Loucy (cell line): ENCODE data around the gene PTPRB.

Source experiments
- H2AFZ ChIP-seq: fragments of 200-600 bp; sonication (generic); 2 replicates; pipeline ENCODE4 v1.6.0; 2016; ENCODE audit warnings: antibody characterized with exemption, mild to moderate bottlenecking, low read length, moderate library complexity
- H3F3A ChIP-seq: fragments of 200-600 bp; 2 replicates; pipeline ENCODE4 v1.6.0; 2016; ENCODE audit warnings: antibody characterized with exemption, low read depth, mild to moderate bottlenecking
- H3K27me3 ChIP-seq: fragments of 200-600 bp; sonication (generic); 2 replicates; pipeline ENCODE4 v1.6.1; 2014; ENCODE audit warnings: low read length, mild to moderate bottlenecking; ENCODE audit not compliant: insufficient read depth, poor library complexity, severe bottlenecking
- H3K36me3 ChIP-seq: fragments of 200-600 bp; sonication (generic); 2 replicates; pipeline ENCODE4 v1.6.1; 2016; ENCODE audit warnings: low read length; ENCODE audit not compliant: insufficient read depth
- H3K4me1 ChIP-seq: fragments of 200-600 bp; sonication (generic); 2 replicates; pipeline ENCODE4 v1.5.1; 2014; ENCODE audit warnings: low read length, mild to moderate bottlenecking; ENCODE audit not compliant: insufficient read depth, poor library complexity, severe bottlenecking
- H3K4me2 ChIP-seq: fragments of 200-600 bp; sonication (generic); 2 replicates; pipeline ENCODE4 v1.6.0; 2014; ENCODE audit warnings: antibody characterized with exemption, low read length, low read depth, mild to moderate bottlenecking; ENCODE audit not compliant: poor library complexity, severe bottlenecking
- H3K4me3 ChIP-seq: fragments of 200-600 bp; sonication (generic); 2 replicates; pipeline ENCODE4 v1.5.1; 2014; ENCODE audit warnings: low read length, mild to moderate bottlenecking, mixed read lengths; ENCODE audit not compliant: poor library complexity, severe bottlenecking
- H3K79me2 ChIP-seq: fragments of 200-600 bp; sonication (generic); 2 replicates; pipeline ENCODE4 v1.6.1; 2014; ENCODE audit warnings: low read length; ENCODE audit not compliant: insufficient read depth
- H3K9ac ChIP-seq: fragments of 200-600 bp; sonication (generic); 2 replicates; pipeline ENCODE4 v1.6.0; 2014; ENCODE audit warnings: mild to moderate bottlenecking, low read depth, low read length, moderate library complexity; ENCODE audit not compliant: poor library complexity, severe bottlenecking
- H3K9me2 ChIP-seq: fragments of 200-600 bp; sonication (generic); replicated peaks from 2 replicates; pipeline ENCODE4 v1.6.1; 2016; ENCODE audit warnings: low read depth, low read length, mixed read lengths
- H3K9me3 ChIP-seq: fragments of 200-600 bp; sonication (generic); 2 replicates; pipeline ENCODE4 v1.6.1; 2014; ENCODE audit warnings: mild to moderate bottlenecking, antibody characterized with exemption, low read length, low read depth; ENCODE audit not compliant: insufficient read depth
- H4K20me1 ChIP-seq: fragments of 200-600 bp; sonication (generic); 2 replicates; pipeline ENCODE4 v1.6.0; 2014; ENCODE audit warnings: antibody characterized with exemption, low read length, mild to moderate bottlenecking; ENCODE audit not compliant: insufficient read depth, poor library complexity, severe bottlenecking
- CTCF ChIP-seq: fragments of 200-600 bp; sonication (generic); conservative IDR thresholded peaks from 2 replicates; pipeline ENCODE4 v1.5.1; 2014; ENCODE audit warnings: mild to moderate bottlenecking, antibody characterized with exemption, low read length
- EZH2phosphoT487 ChIP-seq: fragments of 200-600 bp; IDR thresholded peaks from 2 replicates; pipeline ENCODE4 v1.6.1; 2018; ENCODE audit warnings: antibody characterized with exemption, mild to moderate bottlenecking, moderate library complexity, borderline replicate concordance

The PTPRB gene

DNA sequence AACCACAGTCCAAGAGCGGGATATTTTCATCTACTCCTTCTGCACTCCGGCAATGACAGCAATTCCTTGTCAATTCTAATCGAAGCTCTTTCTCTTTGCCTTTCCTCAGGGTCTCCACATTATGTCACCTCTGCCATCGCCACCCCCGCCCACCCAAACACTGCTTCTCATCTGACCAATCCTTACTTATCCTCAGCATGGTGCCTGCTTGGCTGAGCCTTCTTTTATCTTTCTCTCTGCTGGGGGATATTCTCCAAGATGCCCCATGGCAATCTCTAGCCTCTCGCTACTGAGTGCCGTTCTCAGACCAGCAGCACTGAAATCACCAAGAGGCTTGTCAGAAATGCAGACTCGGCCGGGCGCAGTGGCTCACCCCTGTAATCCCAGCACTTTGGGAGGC is 100.6 kb downstream of the PTPRB start:
- Histone ChIP-seq H3F3A (no peaks in the 10 kb centered on the region), H3K27me3 (no peaks in the 10 kb centered on the region), H3K9me2 (no peaks in the 10 kb centered on the region), H3K9me3 (no peaks in the 10 kb centered on the region), H3K79me2 (no peaks in the 10 kb centered on the region), H2AFZ (no peak overlapping the region), H3K36me3 (no peaks in the 10 kb centered on the region), H3K4me2 (no peak overlapping the region), H3K9ac (no peak overlapping the region), H4K20me1 (no peaks in the 10 kb centered on the region), H3K4me1 (no peaks in the 10 kb centered on the region), H3K4me3 (no peak overlapping the region)
- TF ChIP-seq CTCF (no peak), EZH2phosphoT487 (no peak)

DNA sequence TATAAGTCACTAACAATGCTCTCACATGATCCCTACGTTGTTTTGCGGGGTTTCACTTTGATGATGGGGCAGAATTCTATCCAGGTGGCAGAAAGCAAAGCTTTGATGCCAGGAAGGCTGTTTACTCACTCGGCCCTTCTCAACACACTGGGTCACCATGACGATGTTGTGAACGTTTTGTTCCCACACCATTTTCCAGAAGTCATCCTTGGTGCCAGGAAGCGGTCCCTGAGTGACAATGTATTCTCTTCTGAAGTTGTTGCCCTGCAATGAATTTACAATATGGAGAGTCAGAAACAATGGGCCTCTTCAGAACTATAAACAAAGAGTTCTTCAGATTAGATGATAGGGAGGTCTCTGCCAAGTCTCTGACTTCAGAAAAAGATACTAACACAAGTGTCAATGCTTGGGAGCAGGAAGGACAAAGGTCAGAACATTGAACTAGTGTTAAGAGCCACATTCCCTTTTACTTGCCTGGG is 101.3 kb downstream of the PTPRB start:
- no peaks in the 10 kb centered on the region for H4K20me1 ChIP-seq
- H3K9me3 ChIP-seq: no peaks in the 10 kb centered on the region
- no peaks in the 10 kb centered on the region for H3K36me3 ChIP-seq
- no peaks in the 10 kb centered on the region for H3F3A ChIP-seq
- H3K9me2 ChIP-seq: no peaks in the 10 kb centered on the region
- no peak overlapping the region for H3K4me2 ChIP-seq
- no peak overlapping the region for H3K4me3 ChIP-seq
- TF ChIP-seq CTCF: no peak
- TF ChIP-seq EZH2phosphoT487: no peak
- H3K79me2 ChIP-seq: no peaks in the 10 kb centered on the region
- H3K27me3 ChIP-seq: no peaks in the 10 kb centered on the region
- no peaks in the 10 kb centered on the region for H3K4me1 ChIP-seq
- no peak overlapping the region for H2AFZ ChIP-seq
- no peak overlapping the region for H3K9ac ChIP-seq

DNA sequence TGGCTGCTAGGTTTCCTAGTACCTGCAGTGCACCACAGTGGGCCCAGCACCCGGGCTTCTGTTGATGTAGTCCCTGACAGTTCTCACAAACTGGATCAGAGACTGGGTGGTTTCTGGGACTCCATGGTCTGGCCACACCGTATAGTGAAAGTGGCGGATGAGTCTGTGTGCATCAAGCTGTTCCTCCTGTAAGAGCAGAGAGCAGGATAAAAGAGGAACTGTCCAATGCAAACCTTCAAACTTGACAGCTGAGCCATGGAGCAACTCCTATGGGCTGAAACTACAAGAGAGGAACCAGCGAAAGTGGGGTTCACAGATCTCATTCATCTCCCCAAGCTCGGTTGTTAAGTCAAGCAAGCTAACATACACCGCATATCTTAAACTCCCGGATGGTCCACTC is 102.8 kb downstream of the PTPRB start:
- no peaks in the 10 kb centered on the region for H3K9me3 ChIP-seq

More for the DNA sequence above, 102.8 kb downstream of the PTPRB start:
- TF ChIP-seq EZH2phosphoT487 (no peak), CTCF (no peak)
- Histone ChIP-seq H3K9me2 (no peaks in the 10 kb centered on the region), H2AFZ (no peak overlapping the region), H3K27me3 (no peaks in the 10 kb centered on the region), H3K4me2 (no peak overlapping the region), H4K20me1 (no peaks in the 10 kb centered on the region), H3K9ac (no peak overlapping the region), H3K36me3 (no peaks in the 10 kb centered on the region), H3F3A (no peaks in the 10 kb centered on the region), H3K4me3 (no peak overlapping the region), H3K79me2 (no peaks in the 10 kb centered on the region), H3K4me1 (no peaks in the 10 kb centered on the region)
